ENCODE data around the gene LMOD1. TPM values are rescaled to one million over a fixed set of nuclear protein-coding genes. Genes with fewer than 3 reads are reported as not detected.
"Not testable (repeated sequence)": the region's sequence is repeated elsewhere in the genome, so short reads cannot be mapped to it uniquely, and the experiment has no call there.

Gene LMOD1
- total RNA-seq, 1 donor from 2014 or later: not detected

GRCh38 chr1:201876148-201876818, 70.1 kb downstream of the LMOD1 start:
- DNase-seq (ENCODE audit: low read depth in 2 of 2): peak in 1 of 2 donors; percentile 49

GRCh38 chr1:201874672-201875071, 71.7 kb downstream of the LMOD1 start:
- no peak for DNase-seq (ENCODE audit: low read depth in 2 of 2)

GRCh38 chr1:201870397-201870796, 76.0 kb downstream of the LMOD1 start:
- no peak for DNase-seq (ENCODE audit: low read depth in 2 of 2)

- no peak for DNase-seq (ENCODE audit: low read depth in 2 of 2)
These were observed 84.9 kb downstream of the LMOD1 start for GRCh38 chr1:201861448-201861847.

- DNase-seq (ENCODE audit: low read depth in 2 of 2): peak; percentile 35 to 88
These were observed 86.9 kb downstream of the LMOD1 start for GRCh38 chr1:201859424-201859823.

- not testable (repeated sequence) for DNase-seq (ENCODE audit: low read depth in 2 of 2)
These were observed 89.6 kb downstream of the LMOD1 start for GRCh38 chr1:201856722-201857121.

GRCh38 chr1:201851949-201852348, 94.4 kb downstream of the LMOD1 start:
- DNase-seq (ENCODE audit: low read depth in 2 of 2): no peak

- DNase-seq (ENCODE audit: low read depth in 2 of 2): peak in 1 of 2 donors; percentile 82
These were observed 96.3 kb downstream of the LMOD1 start for GRCh38 chr1:201850053-201850397.

GRCh38 chr1:201849372-201850052, 96.8 kb downstream of the LMOD1 start:
- DNase-seq (ENCODE audit: low read depth in 2 of 2): peak in 1 of 2 donors; percentile 50

GRCh38 chr1:201848230-201848629, 98.1 kb downstream of the LMOD1 start:
- no peak for DNase-seq (ENCODE audit: low read depth in 2 of 2)

GRCh38 chr1:201847150-201847549, 99.2 kb downstream of the LMOD1 start:
- no peak for DNase-seq (ENCODE audit: low read depth in 2 of 2)

Other genes starting within 250 kb of the LMOD1 start
- gene IPO9, start 117.4 kb downstream of the LMOD1 start, total RNA-seq: 19.3 and 19.6 TPM in 2 replicates
- gene SHISA4, start 57.6 kb downstream of the LMOD1 start, total RNA-seq: 6.2 and 12.1 TPM in 2 replicates
- gene TIMM17A, start 9.0 kb upstream of the LMOD1 start, total RNA-seq: 43.5 and 57.9 TPM in 2 replicates
- gene RNPEP, start 36.1 kb upstream of the LMOD1 start, total RNA-seq: 37.7 and 41.8 TPM in 2 replicates
- under 0.01 and 0.13 TPM in 2 replicates for gene ELF3, start 64.0 kb upstream of the LMOD1 start, total RNA-seq
- not detected in 2 replicates for gene GPR37L1, start 176.4 kb upstream of the LMOD1 start, total RNA-seq
- 16.8 and 31.4 TPM in 2 replicates for gene ARL8A, start 198.2 kb upstream of the LMOD1 start, total RNA-seq
- 0.13 TPM in 2 replicates for gene PTPN7, start 214.1 kb upstream of the LMOD1 start, total RNA-seq
- not detected in 2 replicates for gene LGR6, start 247.3 kb upstream of the LMOD1 start, total RNA-seq